ENCODE data around the gene PTPN5.

PTPN5 gene

GRCh38 chr11:18731441-18731840 lies 60.2 kb downstream of the PTPN5 start:
- Histone ChIP-seq H3K4me3 (no peak overlapping the region), H3K27ac (no peak overlapping the region), H3K9me3 (no peaks in the 10 kb centered on the region), H3K36me3 (no peaks in the 10 kb centered on the region), H3K4me1 (no peaks in the 10 kb centered on the region), H3K27me3 (peaks cover 0 to 1% of the 10 kb centered on the region in 2 donors)
- no peak for DNase-seq
- no peak for TF ChIP-seq CTCF (IDR thresholded peaks at IDR 0.05)
- intact Hi-C loops (cut with DNase I; ENCODE audit: low total_unique reads): no loop called here

- Histone ChIP-seq H3K36me3 (no peaks in the 10 kb centered on the region), H3K4me3 (no peak overlapping the region), H3K27ac (no peak overlapping the region), H3K9me3 (no peaks in the 10 kb centered on the region), H3K27me3 (peaks cover 0 to 3% of the 10 kb centered on the region in 2 donors), H3K4me1 (no peaks in the 10 kb centered on the region)
- DNase-seq: no peak
- TF ChIP-seq CTCF (IDR thresholded peaks at IDR 0.05): no peak
- intact Hi-C loops (cut with DNase I; ENCODE audit: low total_unique reads): no loop called here
Measured at GRCh38 chr11:18730020-18730419, 61.6 kb downstream of the PTPN5 start.

- Histone ChIP-seq H3K4me1 (no peaks in the 10 kb centered on the region), H3K9me3 (no peaks in the 10 kb centered on the region), H3K27ac (no peak overlapping the region), H3K4me3 (no peak overlapping the region), H3K36me3 (no peaks in the 10 kb centered on the region), H3K27me3 (peaks cover 0 to 3% of the 10 kb centered on the region in 2 donors)
- TF ChIP-seq CTCF (IDR thresholded peaks at IDR 0.05): no peak
- no peak for DNase-seq
- intact Hi-C loops (cut with DNase I; ENCODE audit: low total_unique reads): no loop called here
Measured at GRCh38 chr11:18729426-18729825, 62.2 kb downstream of the PTPN5 start.

GRCh38 chr11:18728658-18729057 lies 62.9 kb downstream of the PTPN5 start:
- Histone ChIP-seq H3K36me3 (no peaks in the 10 kb centered on the region), H3K4me3 (no peak overlapping the region), H3K27ac (no peak overlapping the region), H3K27me3 (peaks cover 0 to 3% of the 10 kb centered on the region in 2 donors), H3K4me1 (no peaks in the 10 kb centered on the region), H3K9me3 (no peaks in the 10 kb centered on the region)
- no peak for DNase-seq
- no peak for TF ChIP-seq CTCF (IDR thresholded peaks at IDR 0.05)
- intact Hi-C loops (cut with DNase I; ENCODE audit: low total_unique reads): no loop called here

- DNase-seq: no peak
- Histone ChIP-seq H3K4me3 (no peak overlapping the region), H3K27ac (no peak overlapping the region), H3K9me3 (no peaks in the 10 kb centered on the region), H3K4me1 (no peaks in the 10 kb centered on the region), H3K36me3 (no peaks in the 10 kb centered on the region), H3K27me3 (peaks cover 0 to 3% of the 10 kb centered on the region in 2 donors)
- intact Hi-C loops (cut with DNase I; ENCODE audit: low total_unique reads): no loop called here
- TF ChIP-seq CTCF (IDR thresholded peaks at IDR 0.05): peak; percentile 47 to 77
Measured at GRCh38 chr11:18727479-18728236, 63.9 kb downstream of the PTPN5 start.

Measured in tibial artery (tissue), 4 donors.